ENCODE results near the gene MMP23B.

GRCh38 chr1:1613509-1614082 is 18.4 kb upstream of the MMP23B start:
- TF ChIP-seq CTCF (IDR thresholded peaks at IDR 0.05; ENCODE audit: borderline replicate concordance, extremely low read depth, low read length, poor library complexity, severe bottlenecking) (no peak), EZH2 (IDR thresholded peaks at IDR 0.05; ENCODE audit: borderline replicate concordance, low read depth, low read length, severe bottlenecking) (no peak)
